Measurements from ENCODE around the gene SLC16A8. TPM values are rescaled to one million over a fixed set of nuclear protein-coding genes. Genes with fewer than 3 reads are reported as not detected.

Gene SLC16A8
- polyA plus RNA-seq, 3 donors: not detected

DNA sequence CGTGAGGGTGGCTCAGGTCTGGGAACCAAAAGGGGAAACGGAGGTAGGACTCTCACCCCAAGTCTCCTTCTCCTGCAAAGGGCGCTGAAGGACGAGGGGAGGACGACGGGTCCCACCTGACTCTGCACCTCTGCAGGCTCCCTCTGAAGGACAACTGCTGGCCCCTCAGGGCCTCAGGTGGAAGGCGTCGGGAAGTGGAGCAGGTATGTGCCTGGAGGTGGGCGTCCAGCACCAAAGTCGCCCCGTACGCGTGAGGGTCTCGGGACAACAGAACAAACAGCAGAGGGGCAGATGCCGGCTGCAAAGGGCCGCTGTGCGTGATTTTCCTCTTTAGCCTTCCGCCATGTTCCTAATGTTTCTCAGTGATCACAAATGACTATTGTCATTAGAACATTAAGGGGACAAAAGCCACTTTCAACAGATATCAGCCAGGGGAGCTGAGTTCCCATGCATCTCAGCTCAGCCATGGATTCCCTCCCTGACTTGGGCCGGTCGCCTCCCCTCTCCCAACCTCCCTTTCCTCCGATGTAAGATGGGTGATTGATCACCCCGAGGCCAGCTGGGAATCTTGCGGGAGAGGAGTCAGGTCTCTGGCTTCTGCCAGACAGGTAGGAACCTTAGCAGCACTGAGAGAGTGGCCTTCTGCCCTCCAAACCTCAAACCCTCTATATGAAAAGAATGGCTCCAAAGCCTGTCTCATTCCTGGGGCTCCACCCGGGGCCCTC, 836 bp downstream of the SLC16A8 start:
- Histone ChIP-seq H3K27ac (ENCODE audit: low read depth in 1 of 2, low read length in 2 of 2) (no peak overlapping the region), H3K4me2 (replicated peaks; ENCODE audit: extremely low read depth, low read length, poor library complexity, severe bottlenecking) (no peak overlapping the region), H2AFZ (ENCODE audit: insufficient read depth, low read depth, low read length, poor library complexity, severe bottlenecking) (no peak overlapping the region), H3K4me3 (replicated peaks in 1 of 3; ENCODE audit: low read depth in 2 of 3, low read length in 3 of 3) (no peak overlapping the region), H3K79me2 (ENCODE audit: insufficient read depth, low read length) (no peaks in the 10 kb centered on the region), H3K9me3 (replicated peaks in 1 of 2; ENCODE audit: control insufficient read depth in 1 of 2, insufficient read depth in 1 of 2, low read length in 2 of 2) (no peaks in the 10 kb centered on the region), H4K20me1 (ENCODE audit: insufficient read depth, low read length) (no peaks in the 10 kb centered on the region), H3K36me3 (replicated peaks in 1 of 2; ENCODE audit: control insufficient read depth in 1 of 2, insufficient read depth in 2 of 2, low read length in 2 of 2) (no peaks in the 10 kb centered on the region), H3K27me3 (ENCODE audit: control insufficient read depth in 2 of 2, insufficient read depth in 2 of 2, low read length in 2 of 2) (peaks cover 9 to 45% of the 10 kb centered on the region in 2 donors), H3K9ac (ENCODE audit: insufficient read depth, low read length, poor library complexity, severe bottlenecking) (no peak overlapping the region), H3K4me1 (ENCODE audit: control insufficient read depth in 1 of 2, insufficient read depth in 2 of 2, low read length in 2 of 2) (peaks cover 6 to 18% of the 10 kb centered on the region in 2 donors)
- 85% methylated on average over 16 of the region's 24 CpGs for WGBS (ENCODE audit: insufficient coverage)
- H3K36me3 Mint-ChIP-seq: peaks cover 0 to 4% of the 10 kb centered on the region in 2 donors
- peak overlapping the region in 1 of 2 donors; percentile 78 for H3K4me3 Mint-ChIP-seq
- peaks cover 43 to 52% (median 50%) of the 10 kb centered on the region in 3 donors for H3K27me3 Mint-ChIP-seq (ENCODE audit: low read depth in 3 of 3)
- TF ChIP-seq, protein P1, sequence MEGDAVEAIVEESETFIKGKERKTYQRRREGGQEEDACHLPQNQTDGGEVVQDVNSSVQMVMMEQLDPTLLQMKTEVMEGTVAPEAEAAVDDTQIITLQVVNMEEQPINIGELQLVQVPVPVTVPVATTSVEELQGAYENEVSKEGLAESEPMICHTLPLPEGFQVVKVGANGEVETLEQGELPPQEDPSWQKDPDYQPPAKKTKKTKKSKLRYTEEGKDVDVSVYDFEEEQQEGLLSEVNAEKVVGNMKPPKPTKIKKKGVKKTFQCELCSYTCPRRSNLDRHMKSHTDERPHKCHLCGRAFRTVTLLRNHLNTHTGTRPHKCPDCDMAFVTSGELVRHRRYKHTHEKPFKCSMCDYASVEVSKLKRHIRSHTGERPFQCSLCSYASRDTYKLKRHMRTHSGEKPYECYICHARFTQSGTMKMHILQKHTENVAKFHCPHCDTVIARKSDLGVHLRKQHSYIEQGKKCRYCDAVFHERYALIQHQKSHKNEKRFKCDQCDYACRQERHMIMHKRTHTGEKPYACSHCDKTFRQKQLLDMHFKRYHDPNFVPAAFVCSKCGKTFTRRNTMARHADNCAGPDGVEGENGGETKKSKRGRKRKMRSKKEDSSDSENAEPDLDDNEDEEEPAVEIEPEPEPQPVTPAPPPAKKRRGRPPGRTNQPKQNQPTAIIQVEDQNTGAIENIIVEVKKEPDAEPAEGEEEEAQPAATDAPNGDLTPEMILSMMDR (IDR thresholded peaks at IDR 0.05): no peak
- no peak for DNase-seq
- peaks cover 0 to 8% (median 1%) of the 10 kb centered on the region in 7 donors for H3K9me3 Mint-ChIP-seq
- intact Hi-C loops (cut with micrococcal nuclease): no loop called here
- H3K27ac Mint-ChIP-seq: no peak overlapping the region
- H3K4me1 Mint-ChIP-seq: peaks cover 2% of the 10 kb centered on the region

DNA sequence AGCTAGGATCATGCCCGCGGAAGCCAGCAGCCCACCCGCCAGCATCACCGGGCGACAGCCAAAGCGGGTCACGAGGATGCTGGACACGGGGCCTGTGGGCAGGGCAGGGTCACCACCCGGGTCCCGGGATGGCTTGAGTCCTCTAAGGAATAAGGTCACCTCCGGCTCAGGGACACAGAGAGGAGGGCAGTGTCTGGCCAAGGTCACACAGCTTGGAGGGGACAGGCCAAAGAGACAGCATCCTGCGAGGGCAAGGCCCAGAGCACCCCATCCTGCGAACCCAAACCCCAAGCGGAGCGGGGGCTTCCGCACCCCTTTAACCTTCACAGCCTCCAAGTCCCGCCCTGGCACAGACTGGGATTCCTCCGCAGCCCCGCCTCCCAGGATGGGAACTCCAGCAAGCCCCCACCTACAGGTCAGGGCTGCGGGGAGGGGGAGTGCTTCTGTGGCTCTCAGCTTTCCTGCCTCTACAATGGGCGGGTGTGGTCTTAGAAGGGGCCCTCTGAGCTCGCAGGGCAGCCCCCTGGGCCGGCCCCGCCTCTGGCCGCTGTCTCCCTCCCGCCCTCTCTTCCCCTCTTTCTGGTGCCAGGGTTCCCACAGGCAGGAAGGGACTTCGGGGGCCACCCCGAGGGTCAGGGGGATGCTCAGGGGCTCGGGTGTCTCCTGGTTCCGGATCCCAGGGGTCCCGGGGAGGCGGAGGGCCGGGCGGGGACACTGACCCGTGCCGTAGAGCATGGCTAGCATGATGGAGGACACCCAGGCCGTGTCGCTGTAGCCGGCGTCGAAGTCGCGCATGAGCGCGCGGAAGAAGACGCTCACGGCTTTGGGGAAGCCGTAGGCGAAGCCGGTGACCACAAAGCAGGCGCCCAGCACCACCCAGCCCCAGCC, 1.8 kb downstream of the SLC16A8 start:
- Histone ChIP-seq H2AFZ (ENCODE audit: insufficient read depth, low read depth, low read length, poor library complexity, severe bottlenecking) (no peak overlapping the region), H3K4me3 (replicated peaks in 1 of 3; ENCODE audit: low read depth in 2 of 3, low read length in 3 of 3) (no peak overlapping the region), H3K27me3 (ENCODE audit: control insufficient read depth in 2 of 2, insufficient read depth in 2 of 2, low read length in 2 of 2) (peaks cover 9 to 41% of the 10 kb centered on the region in 2 donors), H4K20me1 (ENCODE audit: insufficient read depth, low read length) (no peaks in the 10 kb centered on the region), H3K9ac (ENCODE audit: insufficient read depth, low read length, poor library complexity, severe bottlenecking) (no peak overlapping the region), H3K27ac (ENCODE audit: low read depth in 1 of 2, low read length in 2 of 2) (no peak overlapping the region), H3K36me3 (replicated peaks in 1 of 2; ENCODE audit: control insufficient read depth in 1 of 2, insufficient read depth in 2 of 2, low read length in 2 of 2) (no peaks in the 10 kb centered on the region), H3K4me1 (ENCODE audit: control insufficient read depth in 1 of 2, insufficient read depth in 2 of 2, low read length in 2 of 2) (peaks cover 6 to 18% of the 10 kb centered on the region in 2 donors), H3K79me2 (ENCODE audit: insufficient read depth, low read length) (no peaks in the 10 kb centered on the region), H3K9me3 (replicated peaks in 1 of 2; ENCODE audit: control insufficient read depth in 1 of 2, insufficient read depth in 1 of 2, low read length in 2 of 2) (no peaks in the 10 kb centered on the region), H3K4me2 (replicated peaks; ENCODE audit: extremely low read depth, low read length, poor library complexity, severe bottlenecking) (peak overlapping the region; percentile 50)
- Mint-ChIP-seq H3K4me3 (peak overlapping the region in 1 of 2 donors; percentile 71), H3K4me1 (peaks cover 2% of the 10 kb centered on the region), H3K36me3 (peaks cover 0 to 4% of the 10 kb centered on the region in 2 donors), H3K27ac (no peak overlapping the region), H3K27me3 (ENCODE audit: low read depth in 3 of 3) (peaks cover 36 to 50% (median 44%) of the 10 kb centered on the region in 3 donors), H3K9me3 (peaks cover 0 to 8% (median 0%) of the 10 kb centered on the region in 7 donors)
- TF ChIP-seq, protein P1 (IDR thresholded peaks at IDR 0.05): no peak
- DNase-seq: no peak
- intact Hi-C loops (cut with micrococcal nuclease): no loop called here
- WGBS (ENCODE audit: insufficient coverage): 8% methylated on average over 46 of the region's 52 CpGs
